ENCODE measurements around the gene KLHL29.

Gene KLHL29

GRCh38 chr2:23586741-23587306 lies 201.8 kb downstream of the KLHL29 start:
- H3K27me3 ChIP-seq (ENCODE audit: control insufficient read depth, insufficient read depth, low read length): no peaks in the 10 kb centered on the region
- H3K9ac ChIP-seq (ENCODE audit: low read length): no peak overlapping the region
- H3K36me3 ChIP-seq (ENCODE audit: control insufficient read depth, insufficient read depth, low read length): no peaks in the 10 kb centered on the region
- H3K27ac ChIP-seq (ENCODE audit: low read depth, low read length): no peak overlapping the region
- peaks cover 22% of the 10 kb centered on the region for H3K4me1 ChIP-seq (ENCODE audit: control insufficient read depth, insufficient read depth, low read length)
- no peak overlapping the region for H3K4me3 ChIP-seq (ENCODE audit: low read length)

GRCh38 chr2:23587341-23587880 lies 202.4 kb downstream of the KLHL29 start:
- Histone ChIP-seq H3K27ac (ENCODE audit: low read depth, low read length) (no peak overlapping the region), H3K36me3 (ENCODE audit: control insufficient read depth, insufficient read depth, low read length) (no peaks in the 10 kb centered on the region), H3K9ac (ENCODE audit: low read length) (no peak overlapping the region), H3K4me3 (ENCODE audit: low read length) (no peak overlapping the region), H3K27me3 (ENCODE audit: control insufficient read depth, insufficient read depth, low read length) (no peaks in the 10 kb centered on the region), H3K4me1 (ENCODE audit: control insufficient read depth, insufficient read depth, low read length) (peaks cover 22% of the 10 kb centered on the region)

- Histone ChIP-seq H3K27ac (ENCODE audit: low read depth, low read length) (peak overlapping the region; percentile 76), H3K4me3 (ENCODE audit: low read length) (no peak overlapping the region), H3K36me3 (ENCODE audit: control insufficient read depth, insufficient read depth, low read length) (no peaks in the 10 kb centered on the region), H3K9ac (ENCODE audit: low read length) (no peak overlapping the region), H3K4me1 (ENCODE audit: control insufficient read depth, insufficient read depth, low read length) (peaks cover 22% of the 10 kb centered on the region), H3K27me3 (ENCODE audit: control insufficient read depth, insufficient read depth, low read length) (no peaks in the 10 kb centered on the region)
Observed at GRCh38 chr2:23588106-23588505, 203.1 kb downstream of the KLHL29 start.

GRCh38 chr2:23588508-23589201 lies 203.7 kb downstream of the KLHL29 start:
- H3K9ac ChIP-seq (ENCODE audit: low read length): no peak overlapping the region
- H3K36me3 ChIP-seq (ENCODE audit: control insufficient read depth, insufficient read depth, low read length): no peaks in the 10 kb centered on the region
- H3K27ac ChIP-seq (ENCODE audit: low read depth, low read length): peak overlapping the region; percentile 76
- H3K27me3 ChIP-seq (ENCODE audit: control insufficient read depth, insufficient read depth, low read length): no peaks in the 10 kb centered on the region
- H3K4me3 ChIP-seq (ENCODE audit: low read length): no peak overlapping the region
- peaks cover 24% of the 10 kb centered on the region for H3K4me1 ChIP-seq (ENCODE audit: control insufficient read depth, insufficient read depth, low read length)

GRCh38 chr2:23589220-23589647 lies 204.3 kb downstream of the KLHL29 start:
- Histone ChIP-seq H3K27me3 (ENCODE audit: control insufficient read depth, insufficient read depth, low read length) (no peaks in the 10 kb centered on the region), H3K4me1 (ENCODE audit: control insufficient read depth, insufficient read depth, low read length) (peaks cover 26% of the 10 kb centered on the region), H3K9ac (ENCODE audit: low read length) (no peak overlapping the region), H3K4me3 (ENCODE audit: low read length) (no peak overlapping the region), H3K27ac (ENCODE audit: low read depth, low read length) (peak overlapping the region; percentile 76), H3K36me3 (ENCODE audit: control insufficient read depth, insufficient read depth, low read length) (no peaks in the 10 kb centered on the region)

- H3K27ac ChIP-seq (ENCODE audit: low read depth, low read length): peak overlapping the region; percentile 76
- peaks cover 30% of the 10 kb centered on the region for H3K4me1 ChIP-seq (ENCODE audit: control insufficient read depth, insufficient read depth, low read length)
- H3K9ac ChIP-seq (ENCODE audit: low read length): no peak overlapping the region
- no peaks in the 10 kb centered on the region for H3K27me3 ChIP-seq (ENCODE audit: control insufficient read depth, insufficient read depth, low read length)
- H3K4me3 ChIP-seq (ENCODE audit: low read length): no peak overlapping the region
- no peaks in the 10 kb centered on the region for H3K36me3 ChIP-seq (ENCODE audit: control insufficient read depth, insufficient read depth, low read length)
Observed at GRCh38 chr2:23589739-23590138, 204.8 kb downstream of the KLHL29 start.

- no peak overlapping the region for H3K9ac ChIP-seq (ENCODE audit: low read length)
- H3K27me3 ChIP-seq (ENCODE audit: control insufficient read depth, insufficient read depth, low read length): no peaks in the 10 kb centered on the region
- no peak overlapping the region for H3K4me3 ChIP-seq (ENCODE audit: low read length)
- no peaks in the 10 kb centered on the region for H3K36me3 ChIP-seq (ENCODE audit: control insufficient read depth, insufficient read depth, low read length)
- H3K4me1 ChIP-seq (ENCODE audit: control insufficient read depth, insufficient read depth, low read length): peaks cover 34% of the 10 kb centered on the region
- peak overlapping the region; percentile 76 for H3K27ac ChIP-seq (ENCODE audit: low read depth, low read length)
Observed at GRCh38 chr2:23590241-23590869, 205.4 kb downstream of the KLHL29 start.

GRCh38 chr2:23591111-23591510 lies 206.1 kb downstream of the KLHL29 start:
- Histone ChIP-seq H3K4me3 (ENCODE audit: low read length) (no peak overlapping the region), H3K9ac (ENCODE audit: low read length) (no peak overlapping the region), H3K27me3 (ENCODE audit: control insufficient read depth, insufficient read depth, low read length) (no peaks in the 10 kb centered on the region), H3K36me3 (ENCODE audit: control insufficient read depth, insufficient read depth, low read length) (no peaks in the 10 kb centered on the region), H3K27ac (ENCODE audit: low read depth, low read length) (peak overlapping the region; percentile 76), H3K4me1 (ENCODE audit: control insufficient read depth, insufficient read depth, low read length) (peaks cover 36% of the 10 kb centered on the region)

- Histone ChIP-seq H3K4me3 (ENCODE audit: low read length) (no peak overlapping the region), H3K36me3 (ENCODE audit: control insufficient read depth, insufficient read depth, low read length) (no peaks in the 10 kb centered on the region), H3K9ac (ENCODE audit: low read length) (no peak overlapping the region), H3K4me1 (ENCODE audit: control insufficient read depth, insufficient read depth, low read length) (peaks cover 45% of the 10 kb centered on the region), H3K27me3 (ENCODE audit: control insufficient read depth, insufficient read depth, low read length) (no peaks in the 10 kb centered on the region), H3K27ac (ENCODE audit: low read depth, low read length) (peak overlapping the region; percentile 89)
Observed at GRCh38 chr2:23592061-23592685, 207.2 kb downstream of the KLHL29 start.

GRCh38 chr2:23592898-23593751 lies 208.1 kb downstream of the KLHL29 start:
- H3K9ac ChIP-seq (ENCODE audit: low read length): no peak overlapping the region
- peaks cover 45% of the 10 kb centered on the region for H3K4me1 ChIP-seq (ENCODE audit: control insufficient read depth, insufficient read depth, low read length)
- H3K27me3 ChIP-seq (ENCODE audit: control insufficient read depth, insufficient read depth, low read length): no peaks in the 10 kb centered on the region
- no peak overlapping the region for H3K4me3 ChIP-seq (ENCODE audit: low read length)
- peak overlapping the region; percentile 89 for H3K27ac ChIP-seq (ENCODE audit: low read depth, low read length)
- no peaks in the 10 kb centered on the region for H3K36me3 ChIP-seq (ENCODE audit: control insufficient read depth, insufficient read depth, low read length)

- Histone ChIP-seq H3K36me3 (ENCODE audit: control insufficient read depth, insufficient read depth, low read length) (no peaks in the 10 kb centered on the region), H3K4me1 (ENCODE audit: control insufficient read depth, insufficient read depth, low read length) (peaks cover 45% of the 10 kb centered on the region), H3K27me3 (ENCODE audit: control insufficient read depth, insufficient read depth, low read length) (no peaks in the 10 kb centered on the region), H3K9ac (ENCODE audit: low read length) (no peak overlapping the region), H3K4me3 (ENCODE audit: low read length) (peak overlapping the region; percentile 37), H3K27ac (ENCODE audit: low read depth, low read length) (peak overlapping the region; percentile 89)
Observed at GRCh38 chr2:23593752-23594459, 208.9 kb downstream of the KLHL29 start.
